Fibroblast of lung (primary cell): ENCODE measurements around the gene KLK3.

Source experiments
- CTCF ChIP-seq, 2 donors: IDR thresholded peaks in 1 of 2; conservative IDR thresholded peaks in 1 of 2; 1 replicate in 1 of 2; 2 replicates in 1 of 2; pipeline ENCODE4 v1.5.1; 2011 to 2012; ENCODE audit warnings: low read length in 2 of 2, control low read depth in 1 of 2, inconsistent platforms in 1 of 2, low read depth in 1 of 2, mild to moderate bottlenecking in 1 of 2
- EZH2 ChIP-seq: IDR thresholded peaks from 2 replicates; pipeline ENCODE4 v1.5.1; 2012; ENCODE audit warnings: low read length, control low read depth, mild to moderate bottlenecking; ENCODE audit errors: missing control alignments

- TF ChIP-seq CTCF (conservative IDR thresholded peaks at IDR 0.05 in 1 of 2, IDR thresholded peaks at IDR 0.05 in 1 of 2; ENCODE audit: low read depth in 1 of 2, low read length in 2 of 2) (no peak), EZH2 (no peak)
Observed at GRCh38 chr19:50861496-50862286, 7.0 kb downstream of the KLK3 start.
